Stimulated activated CD4-positive, alpha-beta T cell treated with anti-CD3 and anti-CD28 coated beads, TNF-alpha, amount 100 ng/mL, for 48 hours (primary cell): ENCODE results near the gene HIRA.
"Not testable (repeated sequence)": the region's sequence is repeated elsewhere in the genome, so short reads cannot be mapped to it uniquely, and the experiment has no call there.

Source experiments
- DNase-seq, 3 donors: peaks; one replicate each; pipeline ENCODE4 v3.0.0-alpha.2; 2020; ENCODE audit warnings: low read depth in 3 of 3

The HIRA gene

GRCh38 chr22:19383292-19383691 is 48.2 kb downstream of the HIRA start:
- DNase-seq = no peak

GRCh38 chr22:19382240-19382639 is 49.3 kb downstream of the HIRA start:
- DNase-seq = no peak

GRCh38 chr22:19378344-19378674 is 53.2 kb downstream of the HIRA start:
- DNase-seq = no peak

- no peak for DNase-seq
Observed at GRCh38 chr22:19377565-19378343, 53.8 kb downstream of the HIRA start.

- no peak for DNase-seq
Observed at GRCh38 chr22:19376971-19377370, 54.6 kb downstream of the HIRA start.

- DNase-seq = no peak
Observed at GRCh38 chr22:19376247-19376646, 55.3 kb downstream of the HIRA start.

- no peak for DNase-seq
Observed at GRCh38 chr22:19375435-19375834, 56.1 kb downstream of the HIRA start.

- DNase-seq = no peak
Observed at GRCh38 chr22:19374410-19374809, 57.1 kb downstream of the HIRA start.

- DNase-seq = no peak
Observed at GRCh38 chr22:19373450-19373849, 58.1 kb downstream of the HIRA start.

GRCh38 chr22:19371893-19372292 is 59.6 kb downstream of the HIRA start:
- no peak for DNase-seq

GRCh38 chr22:19368876-19369275 is 62.7 kb downstream of the HIRA start:
- no peak for DNase-seq

- DNase-seq = no peak
Observed at GRCh38 chr22:19367763-19368367, 63.7 kb downstream of the HIRA start.

GRCh38 chr22:19363541-19363940 is 68.0 kb downstream of the HIRA start:
- DNase-seq = not testable (repeated sequence)

GRCh38 chr22:19361501-19362103 is 69.9 kb downstream of the HIRA start:
- no peak for DNase-seq

GRCh38 chr22:19360862-19361261 is 70.7 kb downstream of the HIRA start:
- no peak for DNase-seq

- DNase-seq = no peak
Observed at GRCh38 chr22:19360300-19360792, 71.2 kb downstream of the HIRA start.

- DNase-seq = no peak
Observed at GRCh38 chr22:19359554-19360299, 71.8 kb downstream of the HIRA start.

- DNase-seq = no peak
Observed at GRCh38 chr22:19358703-19359553, 72.6 kb downstream of the HIRA start.

GRCh38 chr22:19358195-19358594 is 73.3 kb downstream of the HIRA start:
- DNase-seq = no peak

GRCh38 chr22:19357270-19358105 is 74.0 kb downstream of the HIRA start:
- no peak for DNase-seq
